ENCODE data around the gene STK32C. TPM values are rescaled to one million over a fixed set of nuclear protein-coding genes. Genes with fewer than 3 reads are reported as not detected.
"Not testable (repeated sequence)": the region's sequence is repeated elsewhere in the genome, so short reads cannot be mapped to it uniquely, and the experiment has no call there.

STK32C gene
- total RNA-seq, 4 donors from 2014 or later = 4.8 to 10.9 (median 7.8) TPM

- intact Hi-C loops (cut with DNase I) = no loop called here
- 77% methylated on average over 7 of the region's 10 CpGs for WGBS
- H3K27ac ChIP-seq (replicated peaks in 1 of 4) = no peak overlapping the region
Observed at GRCh38 chr10:132321726-132322125, 14.0 kb upstream of the STK32C start.

GRCh38 chr10:132320654-132321469, 13.1 kb upstream of the STK32C start:
- Histone ChIP-seq H3K9me3 (no peaks in the 10 kb centered on the region), H3K4me1 (no peaks in the 10 kb centered on the region), H3K36me3 (peaks cover 0 to 18% (median 2%) of the 10 kb centered on the region in 4 donors), H3K4me3 (no peak overlapping the region), H3K27me3 (no peaks in the 10 kb centered on the region), H3K27ac (replicated peaks in 1 of 4) (no peak overlapping the region)
- TF ChIP-seq POLR2AphosphoS5 (IDR thresholded peaks at IDR 0.05) = no peak
- no peak for TF ChIP-seq POLR2A (IDR thresholded peaks at IDR 0.05; ENCODE audit: low read depth)
- TF ChIP-seq EP300 (IDR thresholded peaks at IDR 0.05) = no peak
- TF ChIP-seq CTCF (IDR thresholded peaks at IDR 0.05) = no peak
- DNase-seq (ENCODE audit: extremely low spot score) = no peak
- intact Hi-C loops (cut with DNase I) = no loop called here
- WGBS = 95% methylated on average over 8 of the region's 13 CpGs

More at GRCh38 chr10:132321726-132322125, 14.0 kb upstream of the STK32C start:
- Histone ChIP-seq H3K4me1 (no peaks in the 10 kb centered on the region), H3K27me3 (no peaks in the 10 kb centered on the region), H3K9me3 (no peaks in the 10 kb centered on the region), H3K36me3 (peaks cover 0 to 19% (median 2%) of the 10 kb centered on the region in 4 donors), H3K4me3 (no peak overlapping the region)
- TF ChIP-seq POLR2AphosphoS5 (IDR thresholded peaks at IDR 0.05) (no peak), EP300 (IDR thresholded peaks at IDR 0.05) (no peak), CTCF (IDR thresholded peaks at IDR 0.05) (no peak), POLR2A (IDR thresholded peaks at IDR 0.05; ENCODE audit: low read depth) (no peak)
- no peak for DNase-seq (ENCODE audit: extremely low spot score)

- H3K4me3 ChIP-seq = no peak overlapping the region
- H3K27me3 ChIP-seq = no peaks in the 10 kb centered on the region
- 71% methylated on average over 15 of the region's 15 CpGs for WGBS
- H3K36me3 ChIP-seq = peaks cover 0 to 10% (median 0%) of the 10 kb centered on the region in 4 donors
- no peak overlapping the region for H3K27ac ChIP-seq (replicated peaks in 1 of 4)
- H3K9me3 ChIP-seq = no peaks in the 10 kb centered on the region
- no peak for TF ChIP-seq POLR2A (IDR thresholded peaks at IDR 0.05; ENCODE audit: low read depth)
- no peak for TF ChIP-seq EP300 (IDR thresholded peaks at IDR 0.05)
- no peak for TF ChIP-seq POLR2AphosphoS5 (IDR thresholded peaks at IDR 0.05)
- no peak for TF ChIP-seq CTCF (IDR thresholded peaks at IDR 0.05)
- DNase-seq (ENCODE audit: extremely low spot score) = no peak
- H3K4me1 ChIP-seq = no peaks in the 10 kb centered on the region
- intact Hi-C loops (cut with DNase I) = no loop called here
Observed at GRCh38 chr10:132319853-132320653, 12.3 kb upstream of the STK32C start.

- intact Hi-C loops (cut with DNase I); H3K9me3 ChIP-seq; H3K4me3 ChIP-seq; DNase-seq (ENCODE audit: extremely low spot score); H3K36me3 ChIP-seq; H3K27me3 ChIP-seq; H3K27ac ChIP-seq (replicated peaks in 1 of 4); H3K4me1 ChIP-seq: not testable (repeated sequence)
- WGBS = 92% methylated on average over 6 of the region's 6 CpGs
Observed at GRCh38 chr10:132317477-132317876, 9.7 kb upstream of the STK32C start.

GRCh38 chr10:132316133-132316532, 8.4 kb upstream of the STK32C start:
- no peaks in the 10 kb centered on the region for H3K36me3 ChIP-seq
- no peaks in the 10 kb centered on the region for H3K4me1 ChIP-seq
- no peak for TF ChIP-seq CTCF (IDR thresholded peaks at IDR 0.05)
- TF ChIP-seq POLR2A (IDR thresholded peaks at IDR 0.05; ENCODE audit: low read depth) = no peak
- TF ChIP-seq EP300 (IDR thresholded peaks at IDR 0.05) = no peak
- no peak for TF ChIP-seq POLR2AphosphoS5 (IDR thresholded peaks at IDR 0.05)
- no peak for DNase-seq (ENCODE audit: extremely low spot score)
- H3K9me3 ChIP-seq = no peaks in the 10 kb centered on the region
- intact Hi-C loops (cut with DNase I) = no loop called here
- WGBS = 85% methylated on average over 5 of the region's 5 CpGs
- H3K27ac ChIP-seq (replicated peaks in 1 of 4) = no peak overlapping the region
- H3K27me3 ChIP-seq = no peaks in the 10 kb centered on the region
- no peak overlapping the region for H3K4me3 ChIP-seq

- H3K4me3 ChIP-seq; intact Hi-C loops (cut with DNase I); DNase-seq (ENCODE audit: extremely low spot score); H3K9me3 ChIP-seq; H3K4me1 ChIP-seq; H3K27me3 ChIP-seq; H3K27ac ChIP-seq (replicated peaks in 1 of 4); H3K36me3 ChIP-seq: not testable (repeated sequence)
- WGBS = 97% methylated on average over 8 of the region's 8 CpGs
Observed at GRCh38 chr10:132314881-132315280, 7.1 kb upstream of the STK32C start.

Measured in esophagus muscularis mucosa (tissue), 4 donors.